G401.6 (cell line): ENCODE data around the gene GMDS.

ENCODE experiments used
- FAIRE-seq: peaks from 2 replicates; lab custom pipeline; 2012; peaks lifted over from hg19 to GRCh38; lab: Jason Lieb, UNC

GMDS gene

DNA sequence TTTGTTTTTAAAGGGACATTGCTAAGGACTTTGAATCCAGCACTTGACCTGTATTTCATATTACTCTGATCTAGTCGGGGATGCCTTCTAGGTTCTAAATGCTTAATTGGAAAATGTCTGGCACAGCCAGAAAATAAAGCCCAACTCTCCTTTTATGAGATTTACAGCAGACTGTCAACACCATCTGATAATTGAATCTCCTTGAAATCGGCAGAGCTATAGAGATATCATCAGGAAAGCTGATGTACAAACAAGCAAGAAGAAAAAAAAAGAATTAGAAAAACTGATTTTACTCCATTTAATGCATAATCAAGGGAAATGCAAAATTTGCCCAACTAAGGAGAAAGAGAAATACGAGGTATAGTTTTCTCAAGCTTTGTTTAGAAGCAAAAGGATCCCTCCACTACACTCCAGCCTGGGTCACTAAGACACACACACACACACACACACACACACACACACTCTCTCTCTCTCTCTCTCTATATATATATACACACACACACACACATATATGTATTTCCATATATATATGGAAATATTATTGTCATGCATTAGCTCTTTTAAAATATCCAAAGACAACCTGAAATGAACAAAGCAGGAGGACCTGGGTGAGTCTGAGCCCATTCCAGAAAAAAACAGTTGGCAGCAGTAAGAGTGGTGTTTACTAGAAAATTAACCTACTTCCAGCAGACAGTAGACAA is 645.2 kb downstream of the GMDS start:
- no peak for FAIRE-seq

DNA sequence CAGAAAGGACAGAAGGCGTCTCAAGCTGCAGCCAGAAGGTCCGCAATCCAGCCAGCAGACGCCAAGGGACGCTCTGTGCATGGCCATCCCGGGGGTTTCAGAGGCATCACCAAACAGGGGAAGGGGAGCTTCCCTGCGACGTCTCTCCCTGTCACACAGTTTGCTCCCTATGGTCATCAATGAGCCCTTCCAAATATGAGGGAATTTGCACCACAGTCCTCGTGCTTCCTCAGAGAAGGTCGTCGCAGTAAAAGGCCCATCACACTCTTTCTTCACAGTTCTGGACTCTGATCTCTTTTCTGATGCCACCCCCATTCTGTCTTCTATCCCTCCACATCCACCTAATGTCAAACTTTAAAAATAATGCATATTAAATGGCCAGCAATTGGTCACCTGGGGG is 645.9 kb downstream of the GMDS start:
- no peak for FAIRE-seq

- FAIRE-seq, result no peak
These were observed 646.5 kb downstream of the GMDS start for GRCh38 chr6:1598886-1599285.

GRCh38 chr6:1598433-1598832 is 647.0 kb downstream of the GMDS start:
- no peak for FAIRE-seq

DNA sequence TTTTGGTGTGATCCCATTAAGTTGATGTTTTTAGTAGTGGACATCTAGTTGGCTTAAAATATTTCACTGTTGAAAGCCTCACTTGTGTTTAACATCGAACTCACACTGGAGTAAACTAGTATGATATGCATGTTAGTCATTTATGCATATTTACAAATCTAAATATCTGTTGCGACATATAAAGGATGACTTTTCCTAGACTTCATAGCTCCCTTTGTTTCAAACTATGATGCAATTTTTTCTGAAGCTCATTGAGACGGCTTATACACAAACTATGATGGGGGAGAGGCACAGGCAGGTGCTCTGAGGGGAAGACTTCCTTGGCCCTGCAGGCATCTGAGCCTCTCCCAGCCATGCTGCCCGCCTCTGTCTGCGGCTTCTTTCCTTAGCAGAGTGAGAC is 647.5 kb downstream of the GMDS start:
- no peak for FAIRE-seq

GRCh38 chr6:1597121-1597744 is 648.2 kb downstream of the GMDS start:
- no peak for FAIRE-seq

- FAIRE-seq, result peak; percentile 46
These were observed 649.1 kb downstream of the GMDS start for GRCh38 chr6:1596088-1596852.

DNA sequence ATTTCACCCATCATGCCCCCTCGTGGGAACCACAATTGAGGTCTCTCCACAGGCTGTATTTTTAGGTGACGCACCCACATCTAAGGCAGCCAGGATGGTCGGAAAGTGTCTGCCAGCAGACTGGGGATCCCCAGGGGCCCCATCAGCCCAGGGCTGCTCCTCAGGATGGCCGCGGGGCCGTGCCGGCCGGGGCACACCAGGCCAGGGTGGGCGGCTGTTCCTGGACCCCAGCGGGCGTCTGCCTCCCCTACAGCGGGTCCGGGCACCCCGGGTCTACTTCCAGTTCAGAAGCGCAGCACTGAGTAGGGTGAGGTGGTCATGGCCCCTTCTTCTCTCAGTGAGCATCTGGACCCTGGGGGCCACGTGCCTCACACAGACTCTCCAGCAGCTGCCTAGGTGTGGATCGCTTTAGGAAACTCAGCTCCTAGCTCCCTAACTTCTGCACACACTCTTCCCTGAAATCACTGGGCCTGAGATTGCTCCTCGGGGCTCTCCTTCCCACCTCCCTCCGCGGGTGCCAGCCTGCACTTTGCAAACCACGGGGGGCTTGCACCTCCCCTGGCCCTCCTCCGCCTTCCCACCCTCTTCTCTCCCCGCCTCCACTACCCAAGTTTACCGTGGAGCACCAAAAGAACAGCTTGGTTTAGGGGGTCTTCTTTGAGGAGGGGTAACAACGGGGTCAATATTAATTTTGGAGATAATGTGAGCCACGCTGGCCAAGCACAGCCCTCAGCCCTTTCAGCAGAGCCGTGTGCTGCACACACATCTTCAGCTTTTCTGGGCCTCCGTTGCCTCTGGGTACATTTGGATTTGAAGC is 649.9 kb downstream of the GMDS start:
- FAIRE-seq, result no peak

DNA sequence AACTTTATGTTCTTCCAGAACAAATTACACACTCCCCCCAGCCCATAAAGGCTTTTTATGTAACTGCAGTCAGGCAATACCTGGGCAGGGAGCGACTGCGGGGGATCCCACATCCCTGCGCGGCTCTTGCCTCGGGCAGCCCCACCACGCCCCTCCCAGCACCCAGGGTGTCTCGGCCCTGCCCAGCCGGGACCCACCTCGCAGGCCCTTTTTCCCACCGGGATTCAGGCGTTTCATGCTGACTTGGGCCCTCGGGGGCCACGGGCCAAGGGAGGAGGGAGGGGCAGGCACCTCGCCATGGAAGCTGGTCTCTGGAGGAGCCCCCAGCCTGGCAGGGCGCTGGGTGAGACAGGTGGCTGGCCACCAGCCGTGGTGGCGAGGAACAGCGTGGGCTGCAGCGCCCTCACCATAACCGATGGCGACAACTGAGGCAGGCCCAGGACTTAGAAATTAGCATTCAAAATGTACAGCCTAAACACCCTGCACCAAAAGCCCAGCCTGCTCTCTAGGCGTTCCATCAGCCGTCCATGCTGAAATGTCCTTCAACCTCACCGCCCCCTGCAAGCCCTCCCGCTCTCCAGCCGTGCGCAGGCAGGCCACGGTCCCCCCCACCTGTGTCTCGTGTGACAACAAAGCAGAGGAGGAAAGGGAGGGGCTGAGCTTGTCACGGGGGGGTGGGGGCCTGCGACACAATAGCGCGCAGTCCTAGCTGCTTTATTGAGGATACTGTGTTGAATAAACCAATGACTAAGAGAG is 650.8 kb downstream of the GMDS start:
- no peak for FAIRE-seq

DNA sequence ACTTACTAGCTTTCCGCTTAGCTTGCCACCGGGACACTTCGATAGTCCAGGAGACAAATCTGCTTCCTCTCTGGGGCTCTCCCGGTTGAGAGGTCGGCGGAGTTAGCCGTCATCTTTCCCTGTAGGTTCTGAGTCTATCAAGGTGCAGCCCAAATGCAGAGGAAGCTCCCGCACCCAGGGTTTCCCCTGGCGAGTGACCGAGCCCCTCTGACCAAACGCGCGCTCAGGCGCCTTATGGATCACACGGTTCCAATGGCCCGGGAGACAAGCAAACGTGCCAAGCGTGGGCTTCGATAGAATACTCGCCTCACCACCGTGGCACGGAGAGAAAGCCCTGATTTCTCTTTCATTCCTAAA is 651.5 kb downstream of the GMDS start:
- no peak for FAIRE-seq

GRCh38 chr6:1593286-1593957 is 652.0 kb downstream of the GMDS start:
- FAIRE-seq, result no peak

- FAIRE-seq, result no peak
These were observed 652.6 kb downstream of the GMDS start for GRCh38 chr6:1592852-1593251.

DNA sequence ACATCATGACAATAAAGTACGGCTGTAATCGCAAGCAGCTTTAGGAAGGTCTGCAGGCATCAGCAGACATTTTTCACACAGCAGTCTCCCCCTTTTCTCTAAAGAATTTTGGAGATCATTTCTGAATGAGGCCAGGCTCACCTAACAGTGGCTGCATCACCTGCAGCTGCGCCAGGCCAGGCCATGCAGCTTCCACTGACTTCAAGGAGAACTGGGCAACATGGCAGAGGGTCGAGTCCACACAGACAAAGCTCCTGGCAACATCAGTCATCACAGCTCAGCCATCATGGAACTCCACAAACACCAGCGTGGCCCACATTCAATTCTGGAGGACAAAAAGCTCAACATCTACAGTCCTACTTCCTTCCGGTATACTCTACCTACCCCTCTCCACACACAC is 653.5 kb downstream of the GMDS start:
- FAIRE-seq, result no peak

DNA sequence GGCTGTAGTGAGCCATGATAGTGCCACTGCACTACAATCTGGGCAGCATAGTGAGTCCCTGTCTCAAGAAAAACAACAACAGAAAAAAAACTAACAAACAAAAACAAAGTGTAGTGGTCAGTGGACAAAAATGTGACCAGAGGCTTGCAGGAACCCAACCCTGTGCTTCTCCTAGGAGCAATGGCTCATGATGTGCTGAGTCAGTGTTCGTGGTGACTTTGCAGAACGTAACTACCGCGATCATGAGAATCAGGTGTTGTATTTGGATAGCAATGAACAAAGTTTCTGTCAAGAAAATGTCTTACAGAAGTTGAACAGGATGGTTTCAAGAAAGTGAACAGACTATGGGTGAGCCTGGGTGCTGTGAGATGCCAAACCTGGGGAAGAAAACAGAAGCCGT is 654.2 kb downstream of the GMDS start:
- FAIRE-seq, result no peak

DNA sequence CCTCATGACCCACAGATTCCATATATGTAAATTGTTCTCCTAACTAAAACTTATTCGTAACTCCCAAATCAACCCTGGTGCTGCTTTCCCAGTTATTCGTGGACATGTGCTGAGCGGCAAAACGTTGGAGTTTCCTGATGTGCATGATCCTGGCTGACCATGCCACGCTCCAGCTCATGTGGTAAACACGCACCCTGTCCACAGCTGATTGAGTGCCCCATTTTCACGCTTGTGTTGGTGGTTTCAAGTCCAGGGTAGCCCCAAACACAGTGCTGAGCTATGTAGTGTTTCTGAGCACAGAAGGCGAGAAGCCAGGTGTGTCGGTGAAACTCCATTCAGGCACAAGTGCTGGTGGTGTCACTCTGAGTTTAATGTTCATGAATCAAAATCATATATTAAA is 654.8 kb downstream of the GMDS start:
- FAIRE-seq, result no peak

- no peak for FAIRE-seq
These were observed 656.2 kb downstream of the GMDS start for GRCh38 chr6:1589208-1589607.

DNA sequence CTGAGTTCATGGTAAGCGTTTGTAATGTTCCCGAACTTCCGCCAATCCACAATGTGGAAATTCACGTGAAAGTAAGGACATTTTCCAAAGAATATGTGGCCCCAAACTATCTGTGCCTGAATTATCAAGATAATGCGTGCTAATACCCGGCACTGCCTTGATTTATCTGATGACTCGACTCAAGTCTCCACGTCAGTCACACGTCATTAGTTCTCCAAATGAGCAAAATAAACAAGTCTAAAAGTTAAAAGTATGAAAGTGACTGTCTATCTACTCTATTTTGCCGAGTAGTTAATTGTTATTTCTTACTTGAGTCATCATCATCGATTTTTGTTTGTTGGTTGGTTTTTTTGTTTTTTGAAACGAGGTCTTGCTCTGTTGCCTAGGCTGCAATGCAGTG is 657.4 kb downstream of the GMDS start:
- no peak for FAIRE-seq

DNA sequence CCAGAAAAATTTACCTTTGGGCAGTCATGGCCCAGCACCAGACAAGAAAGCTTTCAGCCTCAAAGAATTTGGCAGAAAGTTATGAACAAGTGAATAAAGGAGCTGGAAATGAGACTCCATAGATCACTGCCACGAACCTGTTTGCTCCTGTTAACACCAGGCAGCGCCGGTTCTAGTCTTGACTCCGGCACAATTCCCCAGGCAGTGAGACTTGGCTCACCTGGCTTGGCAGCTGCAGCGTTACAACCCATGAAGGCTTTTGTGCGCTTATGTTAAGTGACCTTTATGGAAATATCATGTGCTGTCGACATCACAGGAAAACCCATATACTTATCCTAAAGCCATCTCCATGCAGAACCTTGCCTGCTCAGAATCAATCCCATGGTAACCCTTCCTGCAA is 657.9 kb downstream of the GMDS start:
- FAIRE-seq, result no peak

DNA sequence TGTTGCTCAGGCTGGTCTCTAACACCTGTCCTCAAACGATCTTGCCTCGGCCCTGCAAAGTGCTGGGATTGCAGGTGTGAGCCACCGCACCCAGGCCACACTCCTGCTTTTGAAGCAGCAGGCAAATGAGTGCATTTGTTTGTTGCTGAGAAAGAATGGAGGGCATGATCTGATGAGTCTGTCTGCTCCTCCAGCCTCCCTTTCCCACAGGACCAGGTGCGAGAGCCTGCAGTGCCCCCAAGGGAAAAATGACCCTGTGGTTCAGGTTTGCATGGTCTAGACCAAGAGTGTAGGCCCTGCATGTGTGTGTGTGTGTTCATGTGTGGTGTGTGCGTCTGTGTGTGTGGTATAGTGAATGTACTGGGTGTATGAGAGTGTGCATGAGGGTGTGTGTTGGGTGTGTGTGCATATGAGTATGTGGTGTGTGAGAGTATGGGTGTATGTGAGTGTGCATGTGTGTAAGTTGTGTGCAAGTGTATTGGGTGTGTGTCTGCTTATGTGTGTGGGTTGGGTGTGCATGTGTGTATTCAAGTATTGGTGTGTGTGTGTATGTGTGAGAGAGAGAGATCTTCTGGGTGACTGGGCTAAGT is 658.4 kb downstream of the GMDS start:
- FAIRE-seq, result no peak

GRCh38 chr6:1586256-1586655 is 659.1 kb downstream of the GMDS start:
- no peak for FAIRE-seq

DNA sequence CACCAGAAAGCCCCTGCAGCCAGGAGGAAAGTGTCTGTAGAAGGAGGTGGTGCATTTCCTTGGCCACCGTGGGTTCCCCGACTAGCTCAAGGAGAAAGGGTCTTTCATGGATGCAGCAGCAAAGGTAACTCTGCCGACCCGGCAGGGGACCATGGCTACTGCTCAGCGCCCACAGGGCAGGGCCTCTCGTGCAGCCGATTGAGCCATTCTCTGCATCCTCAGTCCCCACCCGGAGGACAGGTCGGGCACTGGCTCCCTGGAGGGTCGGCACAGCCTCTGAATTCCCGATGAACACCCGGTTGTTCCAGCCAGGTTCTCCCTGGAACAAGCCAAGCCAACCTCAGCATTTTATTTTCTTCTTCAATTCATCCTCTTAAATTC is 659.7 kb downstream of the GMDS start:
- no peak for FAIRE-seq
